Adrenal gland (tissue), 12 donors: ENCODE measurements around the gene HEG1. TPM values are rescaled to one million over a fixed set of nuclear protein-coding genes. Genes with fewer than 3 reads are reported as not detected.
A peak's percentile ranks its signal among the peaks of the same experiment; 100 is the strongest.

Experiments used
- DNase-seq, 7 donors: peaks; one replicate each; pipeline ENCODE4 v3.0.0-alpha.2; 2019 to 2020
- H3K27ac ChIP-seq, 5 donors: fragments of 200-600 bp; sonication (generic) in 4 of 5; 1 replicate in 3 of 5; 2 replicates in 2 of 5; pipeline versions ENCODE4 v1.5.1 to v1.8.0; 2016 to 2020; ENCODE audit warnings: mild to moderate bottlenecking in 1 of 5
- H3K27me3 ChIP-seq: fragments of 200-600 bp; 2 replicates; pipeline ENCODE4 v1.8.0; 2021
- H3K36me3 ChIP-seq, 2 donors: fragments of 200-600 bp; replicated peaks in 1 of 2; 1 replicate in 1 of 2; 2 replicates in 1 of 2; pipeline versions ENCODE4 v1.5.1 to v1.8.0; 2018 to 2022
- H3K4me1 ChIP-seq, 2 donors: fragments of 200-600 bp; replicated peaks in 1 of 2; 1 replicate in 1 of 2; 2 replicates in 1 of 2; pipeline versions ENCODE4 v1.5.1 to v1.8.0; 2018 to 2021
- H3K4me3 ChIP-seq, 4 donors: fragments of 200-600 bp; sonication (generic) in 3 of 4; one replicate each; pipeline ENCODE4 v1.5.1; 2016 to 2018
- H3K9me3 ChIP-seq, 3 donors: fragments of 200-600 bp; sonication (generic) in 1 of 3; replicated peaks in 1 of 3; 1 replicate in 2 of 3; 2 replicates in 1 of 3; pipeline versions ENCODE4 v1.5.1 to v1.8.0; 2016 to 2021
- CTCF ChIP-seq, 6 experiments: fragments of 450-650 bp in 4 of 6; fragments of 200-600 bp in 2 of 6; sonication (generic) in 1 of 6; IDR thresholded peaks; 1 replicate in 5 of 6; 2 replicates in 1 of 6; pipeline versions ENCODE4 v1.5.1 to v1.8.0; 2016 to 2021; ENCODE audit warnings: antibody characterized with exemption in 6 of 6, mild to moderate bottlenecking in 2 of 6, moderate library complexity in 1 of 6
- POLR2A ChIP-seq, 2 donors: fragments of 450-650 bp; IDR thresholded peaks; one replicate each; pipeline ENCODE4 v1.6.1; 2017; ENCODE audit warnings: antibody characterized with exemption in 2 of 2, mild to moderate bottlenecking in 2 of 2, moderate library complexity in 1 of 2
- WGBS, 4 donors: extraction: QIAGEN DNeasy Blood & Tissue Kit in 2 of 4; methylation state at CpG; one replicate each; pipeline versions ENCODE4 v1.1.5 to v1.1.7; 2013 to 2017; 5-methylcytosine and 5-hydroxymethylcytosine counted together
- intact Hi-C, 2 donors: fragments of 100-400 bp; cut with DNase I; formaldehyde crosslinking; loops; one replicate each; pipeline versions ENCODE4 v1.14.1 to v1.15.0; 2022 to 2023
- polyA plus RNA-seq, 3 donors: library from polyadenylated mRNA; stranded (reverse); fragments of 200-250 nt in 2 of 3; fragments of 350-450 nt in 1 of 3; fragmentation: Illumina TruSeq in 1 of 3; extraction: RNeasy Lipid Tissue Mini Kit (QIAGEN cat#74804) in 1 of 3; gene quantifications; one replicate each; pipeline ENCODE4 v1.2.3, GENCODE V29; 2013 to 2014
- total RNA-seq, 9 donors: library from RNA; depleted of rRNA in 4 of 9; stranded (reverse); fragments of >200 nt in 4 of 9; fragments of 120-200 nt in 1 of 9; fragmentation: NEBNext Ultra II Directional in 1 of 9; extraction: Animal tissue kit (Norgen Biotek cat#: 25700) in 1 of 9; gene quantifications; one replicate each; pipeline versions ENCODE4 v1.1.0 to v1.2.4, GENCODE V29; 2013 to 2023
- donor health status: healthy with polysubstance abuse.
- donor health status: Bipolar disorder and iron deficiency.
- donor health status: DM: yes; HTN: yes; CAD: no.
- donor health status: DM: no; HTN: no; CAD: no.
- donor health status: DM: no; HTN: no; CAD: no.
- donor health status: DM: yes; HTN: yes; CAD: no.

The HEG1 gene
- total and polyA plus RNA-seq, 12 donors: 5.7 to 107 (median 37.9) TPM

GRCh38 chr3:124934577-124934976 lies 121.2 kb downstream of the HEG1 start, which contains the start of gene MUC13:
MUC13 (minus strand) TSS chr3:124934751; CDS start chr3:124934712, 39 bp downstream.
- DNase-seq: no peak
- no peaks in the 10 kb centered on the region for H3K9me3 ChIP-seq
- no peak for TF ChIP-seq CTCF (IDR thresholded peaks at IDR 0.05)
- no peak for TF ChIP-seq POLR2A (IDR thresholded peaks at IDR 0.05)
- H3K4me1 ChIP-seq: no peaks in the 10 kb centered on the region
- H3K4me3 ChIP-seq: no peak within 1 kb of the TSS
- H3K27ac ChIP-seq: no peak within 1 kb of the TSS
- no peaks in the 10 kb centered on the region for H3K36me3 ChIP-seq
- intact Hi-C loops: no loop called here
- H3K27me3 ChIP-seq: no peaks in the 10 kb centered on the region
- 77 to 80% (median 79%) methylated on average over 5 of the region's 5 CpGs for WGBS, 4 donors

- no peaks in the 10 kb centered on the region for H3K9me3 ChIP-seq
- intact Hi-C loops: no loop called here
- no peaks in the 10 kb centered on the region for H3K36me3 ChIP-seq
- no peak overlapping the region for H3K27ac ChIP-seq
- H3K27me3 ChIP-seq: no peaks in the 10 kb centered on the region
- no peaks in the 10 kb centered on the region for H3K4me1 ChIP-seq
- 15 to 22% (median 20%) methylated on average over 4 of the region's 4 CpGs for WGBS, 4 donors
- TF ChIP-seq POLR2A (IDR thresholded peaks at IDR 0.05) (no peak), CTCF (IDR thresholded peaks at IDR 0.05) (peak; percentile 58 to 85 (median 76))
- peak; percentile 46 to 89 (median 69) for DNase-seq
- H3K4me3 ChIP-seq: no peak overlapping the region
Observed at GRCh38 chr3:124928333-124929202, 127.2 kb downstream of the HEG1 start.

- TF ChIP-seq POLR2A (IDR thresholded peaks at IDR 0.05) (no peak), CTCF (IDR thresholded peaks at IDR 0.05) (no peak)
- WGBS, 4 donors: 81 to 89% (median 88%) methylated on average over 2 of the region's 2 CpGs
Observed at GRCh38 chr3:124927574-124928045, 128.2 kb downstream of the HEG1 start.

GRCh38 chr3:124926426-124927101 lies 129.2 kb downstream of the HEG1 start:
- Histone ChIP-seq H3K4me3 (no peak overlapping the region), H3K27me3 (no peaks in the 10 kb centered on the region), H3K27ac (no peak overlapping the region), H3K9me3 (no peaks in the 10 kb centered on the region), H3K36me3 (no peaks in the 10 kb centered on the region), H3K4me1 (no peaks in the 10 kb centered on the region)
- TF ChIP-seq POLR2A (IDR thresholded peaks at IDR 0.05) (no peak), CTCF (IDR thresholded peaks at IDR 0.05) (no peak)
- intact Hi-C loops: no loop called here
- DNase-seq: no peak
- 66 to 82% (median 70%) methylated on average over 4 of the region's 4 CpGs for WGBS, 4 donors

More at GRCh38 chr3:124927574-124928045, 128.2 kb downstream of the HEG1 start:
- DNase-seq: no peak
- no peaks in the 10 kb centered on the region for H3K27me3 ChIP-seq
- no peaks in the 10 kb centered on the region for H3K9me3 ChIP-seq
- intact Hi-C loops: no loop called here
- H3K27ac ChIP-seq: no peak overlapping the region
- H3K4me1 ChIP-seq: no peaks in the 10 kb centered on the region
- no peaks in the 10 kb centered on the region for H3K36me3 ChIP-seq
- no peak overlapping the region for H3K4me3 ChIP-seq
